GM21619 (cell line): ENCODE results near the gene CPXM2.

Source experiments
- ATAC-seq: cut with Tn5 transposase; IDR thresholded peaks from one replicate; pipeline ENCODE4 v1.9.1; 2021; ENCODE audit not compliant: unreplicated experiment

Gene CPXM2

GRCh38 chr10:123804716-123805115, 86.9 kb downstream of the CPXM2 start:
- no peak for ATAC-seq

- no peak for ATAC-seq
Observed at GRCh38 chr10:123800821-123801220, 90.8 kb downstream of the CPXM2 start.

GRCh38 chr10:123800289-123800688, 91.3 kb downstream of the CPXM2 start:
- ATAC-seq, result no peak

DNA sequence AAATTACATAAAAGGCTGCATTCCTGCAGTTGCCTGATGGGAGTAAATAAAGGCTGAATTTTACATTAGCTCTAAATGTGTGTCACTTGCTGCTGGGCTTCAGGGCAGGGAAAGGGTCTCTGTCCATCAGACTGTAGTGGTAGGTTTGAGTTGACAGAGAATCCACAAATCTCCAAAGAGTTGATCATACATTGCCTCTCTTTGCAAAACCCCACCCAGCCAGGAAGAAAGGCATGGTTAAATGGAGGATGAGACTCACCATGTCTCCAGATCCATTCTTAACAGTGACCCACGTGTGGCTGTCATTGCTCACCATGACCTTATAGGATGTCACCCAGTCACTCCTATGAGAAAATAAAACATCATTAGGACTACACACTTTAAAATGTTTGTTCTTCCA, 92.8 kb downstream of the CPXM2 start:
- no peak for ATAC-seq

DNA sequence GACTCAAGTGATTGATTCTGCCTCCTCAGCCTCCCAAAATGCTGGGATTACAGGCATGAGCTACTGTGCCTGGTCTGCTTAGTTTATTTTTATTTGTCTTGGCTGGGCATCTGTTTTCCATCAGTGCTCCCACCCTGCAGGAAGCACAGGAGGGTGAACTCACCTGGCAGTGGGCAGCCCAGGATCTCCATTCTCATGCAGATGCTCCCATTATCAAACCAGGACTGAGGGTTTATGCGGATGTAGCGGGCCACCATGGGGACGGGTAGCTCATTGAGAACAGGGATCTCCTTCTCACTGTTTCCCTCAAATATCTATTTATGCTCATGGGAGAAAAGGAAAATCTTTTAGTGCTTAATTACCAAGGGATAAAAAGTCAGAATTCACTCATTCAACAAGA, 93.8 kb downstream of the CPXM2 start:
- ATAC-seq, result no peak

GRCh38 chr10:123796736-123797135, 94.9 kb downstream of the CPXM2 start:
- no peak for ATAC-seq

DNA sequence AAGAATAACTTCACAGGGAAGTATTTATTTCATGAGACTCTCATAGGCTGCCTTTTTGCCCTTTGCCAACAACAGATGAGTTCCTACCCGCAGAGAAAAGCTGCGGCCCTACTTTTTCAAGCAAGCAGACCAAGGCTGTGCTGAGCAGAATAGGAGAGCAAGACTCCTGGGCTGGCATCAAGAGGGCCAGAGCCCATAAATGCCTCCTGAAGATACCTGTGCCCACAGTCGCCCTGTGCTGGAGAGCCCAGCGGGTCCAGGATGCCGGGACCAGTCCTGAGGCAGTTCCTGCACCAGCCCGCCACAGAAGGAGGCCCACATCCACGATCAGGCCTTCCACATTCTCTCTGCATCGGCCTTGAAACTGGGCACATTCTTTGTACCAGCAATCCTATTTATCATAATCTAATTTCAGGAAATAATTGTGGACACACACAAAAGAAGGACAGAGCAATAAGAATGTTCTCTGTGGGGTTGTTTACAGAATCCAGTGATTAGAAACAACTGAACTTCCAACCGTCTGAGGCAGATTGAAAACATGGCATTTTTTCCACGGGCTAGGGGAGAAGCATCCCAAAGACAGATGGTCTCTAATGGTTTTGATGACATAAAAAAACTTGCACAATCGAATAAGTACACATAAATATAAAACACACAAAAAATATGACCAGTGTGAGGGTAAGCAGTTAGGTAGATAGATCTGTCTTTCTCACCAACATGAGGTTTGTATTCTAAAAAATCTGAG, 95.6 kb downstream of the CPXM2 start:
- ATAC-seq, result no peak

- no peak for ATAC-seq
Observed at GRCh38 chr10:123795196-123795780, 96.3 kb downstream of the CPXM2 start.

DNA sequence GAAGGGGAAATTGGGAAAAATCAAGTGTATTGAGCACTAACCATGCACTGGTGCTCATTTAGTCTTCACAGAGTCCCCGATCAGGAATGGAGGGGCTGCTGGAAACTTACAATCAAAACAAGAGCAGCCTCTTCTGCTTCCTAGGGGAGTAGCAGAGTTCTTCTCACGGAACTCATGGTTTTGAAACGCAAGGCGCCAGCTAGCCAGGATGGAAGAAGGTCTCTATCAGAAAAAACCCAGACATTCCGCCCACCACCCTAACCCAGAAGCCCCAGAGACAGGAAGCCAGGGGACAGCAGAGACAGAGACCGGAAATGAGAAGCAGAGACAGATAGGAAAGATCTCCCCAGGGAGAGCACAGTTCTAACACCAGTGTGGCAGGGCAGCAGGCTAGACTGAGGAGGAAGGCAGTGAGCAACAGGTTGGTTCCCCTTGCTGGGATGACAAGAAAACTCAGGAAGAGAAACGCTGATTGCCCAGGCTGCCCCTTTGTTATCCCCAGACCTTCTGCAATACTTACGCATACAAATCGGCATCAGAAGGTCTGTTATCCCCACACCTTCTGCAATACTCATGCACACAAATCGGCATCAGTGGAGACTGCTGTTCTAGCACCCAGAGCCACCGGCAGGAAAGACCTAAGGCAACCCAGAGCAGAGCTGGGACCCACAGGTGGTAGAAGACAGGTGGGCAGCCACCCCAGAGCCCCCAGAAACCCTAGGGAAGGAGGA, 99.2 kb downstream of the CPXM2 start:
- no peak for ATAC-seq

DNA sequence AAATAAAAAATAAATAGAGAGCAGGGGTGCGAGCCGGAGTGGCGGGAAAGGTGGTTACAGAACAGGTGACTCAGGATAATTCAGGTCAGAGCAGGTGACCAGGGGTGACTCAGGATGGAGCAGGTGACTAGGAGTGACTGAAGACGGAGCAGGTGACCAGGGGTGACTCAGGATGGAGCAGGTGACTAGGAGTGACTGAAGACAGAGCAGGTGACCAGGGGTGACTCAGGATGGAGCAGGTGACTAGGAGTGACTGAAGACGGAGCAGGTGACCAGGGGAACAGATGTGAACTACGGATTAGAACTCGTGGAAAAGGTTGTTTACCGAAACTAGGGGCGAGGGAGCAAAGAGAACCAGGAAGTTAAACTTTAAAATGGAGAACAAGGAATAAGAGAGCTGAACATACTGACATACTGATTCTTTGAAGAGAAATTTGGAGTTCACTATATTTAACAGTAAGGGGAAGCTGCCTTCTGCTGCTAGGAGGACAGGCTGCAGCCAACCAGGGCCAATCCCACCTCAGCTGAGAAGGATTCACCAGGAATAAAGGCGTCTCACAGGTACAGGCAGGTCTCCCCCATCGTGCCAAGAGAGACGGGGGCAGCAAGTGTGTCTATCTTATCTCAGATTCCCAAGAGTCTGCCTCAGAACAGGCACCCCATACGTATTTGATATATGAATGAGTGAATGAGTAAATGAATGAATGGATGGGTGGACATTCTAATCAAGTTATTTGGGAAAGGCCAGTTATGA, 101.3 kb downstream of the CPXM2 start:
- no peak for ATAC-seq

DNA sequence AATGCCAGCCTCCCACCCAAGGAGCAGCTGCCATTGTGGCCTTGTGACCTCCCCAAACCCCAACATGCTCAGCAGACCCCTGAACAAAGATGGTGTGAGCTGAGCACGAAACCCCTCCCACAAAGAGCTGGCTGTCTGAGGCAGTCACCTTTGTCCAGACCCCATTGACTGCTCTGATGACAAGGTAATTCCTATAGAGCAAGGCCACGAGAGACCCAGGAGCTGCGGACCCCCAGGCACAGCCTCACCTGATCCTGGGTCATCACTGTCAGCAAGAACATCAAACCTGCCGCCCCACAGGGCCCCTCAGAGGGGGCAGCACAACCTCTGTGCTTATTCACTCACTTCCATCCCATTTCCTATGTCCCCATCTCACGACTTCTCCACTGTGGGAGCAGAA, 102.6 kb downstream of the CPXM2 start:
- no peak for ATAC-seq

DNA sequence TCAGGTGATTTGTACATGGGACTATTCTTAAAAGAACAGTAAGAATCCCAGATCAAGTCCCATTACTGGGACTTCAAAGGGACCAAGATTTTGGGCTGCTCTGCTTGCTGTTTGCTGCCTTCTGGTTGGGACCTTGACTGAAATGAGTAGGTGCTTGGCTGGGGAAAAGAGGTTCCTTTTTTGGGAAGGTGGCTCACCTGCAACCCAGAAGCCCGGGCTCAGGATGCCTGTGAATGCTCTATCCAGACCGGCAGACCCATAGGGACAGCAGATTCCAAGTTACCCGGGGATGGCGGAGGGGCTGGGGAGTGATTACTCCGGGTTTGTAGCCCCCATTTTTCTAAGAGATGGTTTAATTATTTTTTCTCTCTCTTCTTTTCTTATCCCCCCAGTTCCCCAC, 104.0 kb downstream of the CPXM2 start:
- no peak for ATAC-seq

DNA sequence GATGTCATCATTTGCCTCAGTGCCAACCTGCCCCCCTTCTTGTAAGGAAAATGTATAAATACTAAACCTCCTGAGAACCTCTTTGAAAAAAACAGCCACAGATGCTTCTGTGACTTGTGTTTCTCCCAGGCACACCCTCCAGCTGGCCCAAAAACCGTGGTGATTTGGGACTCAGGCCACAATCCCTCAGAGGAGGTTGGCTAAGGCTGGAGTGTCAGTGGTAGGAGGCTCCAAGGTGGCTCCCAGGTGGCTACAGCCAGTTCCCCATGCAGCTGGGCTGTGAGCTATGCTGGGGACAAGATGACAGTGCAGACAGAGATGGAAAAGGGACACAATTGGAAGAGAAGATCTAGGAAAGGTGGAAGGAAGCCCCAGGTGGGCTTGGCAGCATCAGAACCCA, 104.7 kb downstream of the CPXM2 start:
- ATAC-seq, result no peak

GRCh38 chr10:123786306-123786705, 105.3 kb downstream of the CPXM2 start:
- ATAC-seq, result no peak

GRCh38 chr10:123784646-123785045, 107.0 kb downstream of the CPXM2 start:
- no peak for ATAC-seq

DNA sequence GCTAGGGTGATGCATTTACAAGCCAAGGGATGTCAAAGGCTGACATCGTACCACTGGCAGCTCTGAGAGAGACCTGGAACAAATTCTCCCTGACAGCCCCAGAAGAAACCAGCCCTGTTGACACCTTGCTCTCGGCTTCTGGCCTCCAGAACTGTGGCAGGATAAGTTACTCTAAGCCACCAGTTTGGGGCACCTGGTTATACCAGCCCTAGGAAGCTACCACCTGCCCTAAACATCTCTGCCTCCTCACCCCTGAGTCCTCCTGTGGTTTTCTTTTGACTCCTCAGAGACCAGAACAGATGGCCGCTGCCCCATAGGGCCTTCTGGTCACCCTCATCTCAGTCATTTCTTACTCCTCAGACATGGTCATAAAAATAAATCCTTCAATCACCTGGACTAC, 107.4 kb downstream of the CPXM2 start:
- no peak for ATAC-seq

- no peak for ATAC-seq
Observed at GRCh38 chr10:123783296-123783695, 108.3 kb downstream of the CPXM2 start.

DNA sequence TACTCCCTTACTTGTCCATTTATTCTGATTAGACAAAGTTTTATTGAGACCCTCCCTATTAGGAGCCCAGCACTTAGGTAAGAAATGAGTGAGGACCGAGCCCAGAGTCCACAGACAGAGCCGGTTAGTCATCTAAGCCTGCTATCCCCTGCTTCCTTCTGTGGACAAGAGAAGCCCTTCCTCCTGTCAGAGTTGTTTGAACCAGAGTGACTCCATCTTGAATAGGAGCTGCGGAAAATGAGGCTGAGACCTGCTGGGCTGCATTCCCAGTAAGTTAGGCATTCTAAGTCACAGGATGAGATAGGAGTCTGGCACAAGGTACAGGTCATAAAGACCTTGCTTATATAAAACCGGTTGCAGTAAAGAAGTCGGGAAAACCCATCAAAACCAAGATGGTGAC, 109.1 kb downstream of the CPXM2 start:
- no peak for ATAC-seq

DNA sequence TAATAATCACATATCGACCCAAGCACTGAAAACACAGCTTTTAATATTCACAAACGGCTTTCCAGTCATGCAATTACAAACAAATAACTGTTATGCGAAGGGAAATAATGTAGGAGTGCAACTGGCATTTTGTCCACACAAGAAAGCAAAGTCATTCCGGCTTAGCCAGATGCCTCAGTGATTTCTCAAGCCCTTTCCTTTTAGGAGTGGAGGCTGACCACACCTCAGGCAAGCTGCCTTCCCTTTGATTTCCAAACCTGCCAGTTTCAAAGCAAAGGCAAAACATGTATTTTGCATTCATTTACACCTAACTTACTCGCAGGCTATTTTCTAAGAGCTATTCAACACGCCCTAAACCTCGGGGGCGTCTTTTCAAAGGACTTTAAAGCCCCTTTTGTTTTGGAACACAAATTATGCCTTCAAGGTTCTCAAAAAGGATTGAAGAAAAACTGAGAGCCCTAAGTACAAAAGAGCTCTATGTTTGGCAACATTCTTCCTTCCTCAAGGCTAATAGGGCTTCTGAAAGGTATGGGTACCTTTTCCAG, 109.6 kb downstream of the CPXM2 start:
- ATAC-seq, result no peak

GRCh38 chr10:123781324-123781900, 110.2 kb downstream of the CPXM2 start:
- no peak for ATAC-seq
